ENCODE data around the gene NDST1. TPM values are rescaled to one million over a fixed set of nuclear protein-coding genes. Genes with fewer than 3 reads are reported as not detected.

Gene NDST1
- total RNA-seq, 1 donor = 104 TPM

DNA sequence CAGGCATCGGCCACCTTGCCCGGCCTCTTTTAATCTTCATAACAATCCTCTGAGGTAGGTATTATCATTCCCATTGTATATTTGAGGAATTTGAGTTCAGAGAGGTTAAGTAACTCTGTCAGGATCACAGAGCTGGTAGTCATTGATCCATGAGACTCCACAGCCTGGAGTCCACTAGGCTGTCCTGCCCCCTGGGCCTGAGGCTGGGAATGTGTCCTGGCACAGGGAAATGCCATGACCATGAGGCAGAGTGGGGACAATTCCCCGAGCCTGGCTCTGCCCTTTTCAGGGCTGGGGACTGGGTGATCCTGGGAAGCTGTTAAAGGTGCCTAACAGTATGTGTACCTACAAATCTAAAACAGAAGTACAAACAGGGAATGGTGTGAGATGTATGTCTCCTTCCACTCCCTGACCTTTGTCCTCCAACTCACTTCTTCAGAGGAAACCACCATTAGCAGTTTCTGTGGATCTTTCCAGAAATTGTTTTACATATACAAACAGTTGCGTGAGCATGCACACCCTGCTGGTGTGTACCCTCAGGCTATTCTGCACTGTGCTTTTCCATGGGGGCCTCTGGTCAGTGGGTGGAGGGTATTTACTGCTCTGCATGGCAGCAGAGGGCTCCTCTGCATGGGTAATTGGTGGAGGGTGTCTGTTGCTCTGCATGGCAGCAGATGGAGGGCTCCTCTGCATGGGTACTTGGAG lies 53.8 kb downstream of the NDST1 start:
- Histone ChIP-seq H2AFZ (ENCODE audit: low read length) (no peak overlapping the region), H3K27me3 (ENCODE audit: insufficient read depth, low read length) (no peaks in the 10 kb centered on the region)

DNA sequence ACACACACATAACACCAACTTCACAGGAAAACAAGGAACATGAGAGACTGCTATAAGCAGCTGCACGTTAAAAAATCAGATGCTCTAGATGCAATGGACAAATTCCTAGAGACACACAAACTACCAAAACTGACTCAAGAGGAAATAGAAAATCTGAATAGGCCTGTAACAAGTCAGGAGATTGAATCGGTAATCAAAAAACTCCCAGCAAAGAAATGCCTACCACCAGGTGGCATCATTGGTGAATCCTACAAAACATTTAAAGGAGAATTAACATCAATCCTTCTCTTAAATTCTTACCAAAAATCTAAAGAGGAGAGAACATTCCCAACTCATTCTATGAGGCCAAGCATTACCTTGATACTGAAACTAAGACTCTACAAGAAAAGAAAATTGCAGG lies 54.9 kb downstream of the NDST1 start:
- no peak overlapping the region for H3K27ac ChIP-seq (ENCODE audit: low read depth, low read length)
- H4K20me1 ChIP-seq (ENCODE audit: insufficient read depth, low read length) = no peaks in the 10 kb centered on the region
- peaks cover 30% of the 10 kb centered on the region for H3K4me1 ChIP-seq (ENCODE audit: insufficient read depth, low read length)
- H2AFZ ChIP-seq (ENCODE audit: low read length) = no peak overlapping the region
- H3K79me2 ChIP-seq (ENCODE audit: insufficient read depth, low read length) = no peaks in the 10 kb centered on the region
- H3K36me3 ChIP-seq (ENCODE audit: insufficient read depth, low read length) = peaks cover 4% of the 10 kb centered on the region
- no peak for DNase-seq (ENCODE audit: insufficient read length, low spot score, missing footprints)
- no peaks in the 10 kb centered on the region for H3K27me3 ChIP-seq (ENCODE audit: insufficient read depth, low read length)
- H3K9me3 ChIP-seq (ENCODE audit: low read depth, low read length) = no peaks in the 10 kb centered on the region
- no peak overlapping the region for H3K4me2 ChIP-seq (ENCODE audit: insufficient read depth, low read length)
- no peak overlapping the region for H3K4me3 ChIP-seq (ENCODE audit: insufficient read depth, low read length)
- TF ChIP-seq, protein P1, sequence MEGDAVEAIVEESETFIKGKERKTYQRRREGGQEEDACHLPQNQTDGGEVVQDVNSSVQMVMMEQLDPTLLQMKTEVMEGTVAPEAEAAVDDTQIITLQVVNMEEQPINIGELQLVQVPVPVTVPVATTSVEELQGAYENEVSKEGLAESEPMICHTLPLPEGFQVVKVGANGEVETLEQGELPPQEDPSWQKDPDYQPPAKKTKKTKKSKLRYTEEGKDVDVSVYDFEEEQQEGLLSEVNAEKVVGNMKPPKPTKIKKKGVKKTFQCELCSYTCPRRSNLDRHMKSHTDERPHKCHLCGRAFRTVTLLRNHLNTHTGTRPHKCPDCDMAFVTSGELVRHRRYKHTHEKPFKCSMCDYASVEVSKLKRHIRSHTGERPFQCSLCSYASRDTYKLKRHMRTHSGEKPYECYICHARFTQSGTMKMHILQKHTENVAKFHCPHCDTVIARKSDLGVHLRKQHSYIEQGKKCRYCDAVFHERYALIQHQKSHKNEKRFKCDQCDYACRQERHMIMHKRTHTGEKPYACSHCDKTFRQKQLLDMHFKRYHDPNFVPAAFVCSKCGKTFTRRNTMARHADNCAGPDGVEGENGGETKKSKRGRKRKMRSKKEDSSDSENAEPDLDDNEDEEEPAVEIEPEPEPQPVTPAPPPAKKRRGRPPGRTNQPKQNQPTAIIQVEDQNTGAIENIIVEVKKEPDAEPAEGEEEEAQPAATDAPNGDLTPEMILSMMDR (IDR thresholded peaks at IDR 0.05; ENCODE audit: extremely low read depth, low read depth, low read length) = peak; percentile 60

More for the DNA sequence above, 53.8 kb downstream of the NDST1 start:
- no peak for DNase-seq (ENCODE audit: insufficient read length, low spot score, missing footprints)
- Histone ChIP-seq H3K79me2 (ENCODE audit: insufficient read depth, low read length) (no peaks in the 10 kb centered on the region), H3K27ac (ENCODE audit: low read depth, low read length) (no peak overlapping the region), H3K4me1 (ENCODE audit: insufficient read depth, low read length) (peaks cover 25% of the 10 kb centered on the region), H3K4me2 (ENCODE audit: insufficient read depth, low read length) (no peak overlapping the region), H3K4me3 (ENCODE audit: insufficient read depth, low read length) (no peak overlapping the region), H4K20me1 (ENCODE audit: insufficient read depth, low read length) (peaks cover 3% of the 10 kb centered on the region), H3K9me3 (ENCODE audit: low read depth, low read length) (no peaks in the 10 kb centered on the region), H3K36me3 (ENCODE audit: insufficient read depth, low read length) (peaks cover 12% of the 10 kb centered on the region)
- TF ChIP-seq, protein P1 (IDR thresholded peaks at IDR 0.05; ENCODE audit: extremely low read depth, low read depth, low read length) = no peak

DNA sequence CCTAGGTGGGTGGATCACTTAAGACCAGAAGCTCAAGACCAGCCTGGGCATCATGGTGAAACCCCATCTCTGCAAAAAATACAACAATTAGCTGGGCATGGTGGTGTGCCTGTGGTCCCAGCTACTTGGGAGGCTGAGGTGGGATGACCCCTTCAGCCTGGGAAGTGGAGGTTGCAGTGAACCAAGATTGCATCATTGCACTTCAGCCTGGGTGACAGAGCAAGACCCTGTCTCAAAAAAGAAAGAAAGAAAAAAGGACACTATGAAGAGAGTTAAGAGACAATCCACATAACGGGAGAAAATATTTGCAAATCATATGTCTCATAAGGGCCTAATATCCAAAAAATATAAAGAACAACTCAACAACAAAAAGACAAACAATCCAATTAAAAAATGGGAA lies 57.9 kb downstream of the NDST1 start:
- H3K79me2 ChIP-seq (ENCODE audit: insufficient read depth, low read length) = no peaks in the 10 kb centered on the region
- no peaks in the 10 kb centered on the region for H4K20me1 ChIP-seq (ENCODE audit: insufficient read depth, low read length)
- TF ChIP-seq, protein P1 (IDR thresholded peaks at IDR 0.05; ENCODE audit: extremely low read depth, low read depth, low read length) = no peak
- no peak overlapping the region for H3K27ac ChIP-seq (ENCODE audit: low read depth, low read length)
- H3K27me3 ChIP-seq (ENCODE audit: insufficient read depth, low read length) = no peaks in the 10 kb centered on the region
- H3K9me3 ChIP-seq (ENCODE audit: low read depth, low read length) = no peaks in the 10 kb centered on the region
- H3K36me3 ChIP-seq (ENCODE audit: insufficient read depth, low read length) = no peaks in the 10 kb centered on the region
- DNase-seq (ENCODE audit: insufficient read length, low spot score, missing footprints) = no peak
- no peak overlapping the region for H3K4me3 ChIP-seq (ENCODE audit: insufficient read depth, low read length)
- H3K4me1 ChIP-seq (ENCODE audit: insufficient read depth, low read length) = peaks cover 12% of the 10 kb centered on the region
- no peak overlapping the region for H2AFZ ChIP-seq (ENCODE audit: low read length)
- no peak overlapping the region for H3K4me2 ChIP-seq (ENCODE audit: insufficient read depth, low read length)

DNA sequence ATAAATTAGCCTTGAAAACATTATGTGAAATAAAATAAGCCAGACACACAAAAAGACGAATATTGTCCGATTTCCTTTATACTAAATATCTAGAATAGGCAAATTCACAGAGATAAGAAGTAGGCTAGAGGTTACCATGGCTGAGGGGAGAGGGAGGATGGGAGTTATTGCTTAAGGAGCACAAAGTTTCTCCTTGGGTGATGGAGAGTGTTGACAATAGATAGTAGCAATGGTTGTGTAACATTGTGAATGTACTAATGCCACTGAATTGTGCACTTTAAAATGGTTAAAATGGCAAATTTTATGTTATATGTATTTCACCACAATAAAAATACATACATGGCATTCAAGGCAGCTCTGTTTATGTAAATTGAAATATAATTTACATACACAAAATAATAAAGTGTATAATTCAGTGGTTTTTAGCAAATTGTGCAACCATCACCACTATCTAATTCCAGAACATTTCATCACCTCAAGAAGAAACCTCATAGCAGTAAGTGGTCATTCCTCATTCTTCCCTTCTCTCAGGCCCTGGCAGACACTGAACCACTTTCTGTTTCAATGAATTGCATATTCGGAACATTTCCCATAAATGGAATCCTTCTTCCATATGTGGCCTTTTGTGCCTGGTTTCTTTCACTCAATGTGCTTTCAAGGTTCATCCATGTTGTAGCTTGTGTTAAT lies 59.2 kb downstream of the NDST1 start:
- peak overlapping the region; percentile 63 for H3K4me2 ChIP-seq (ENCODE audit: insufficient read depth, low read length)
- no peak overlapping the region for H2AFZ ChIP-seq (ENCODE audit: low read length)
- no peak for DNase-seq (ENCODE audit: insufficient read length, low spot score, missing footprints)
- H3K79me2 ChIP-seq (ENCODE audit: insufficient read depth, low read length) = no peaks in the 10 kb centered on the region
- H3K4me1 ChIP-seq (ENCODE audit: insufficient read depth, low read length) = peaks cover 12% of the 10 kb centered on the region
- H3K4me3 ChIP-seq (ENCODE audit: insufficient read depth, low read length) = peak overlapping the region; percentile 15
- TF ChIP-seq, protein P1 (IDR thresholded peaks at IDR 0.05; ENCODE audit: extremely low read depth, low read depth, low read length) = no peak
- no peaks in the 10 kb centered on the region for H4K20me1 ChIP-seq (ENCODE audit: insufficient read depth, low read length)
- peak overlapping the region; percentile 72 for H3K27ac ChIP-seq (ENCODE audit: low read depth, low read length)
- no peaks in the 10 kb centered on the region for H3K27me3 ChIP-seq (ENCODE audit: insufficient read depth, low read length)
- H3K36me3 ChIP-seq (ENCODE audit: insufficient read depth, low read length) = no peaks in the 10 kb centered on the region
- H3K9me3 ChIP-seq (ENCODE audit: low read depth, low read length) = no peaks in the 10 kb centered on the region

Data from osteoblast (primary cell).